Hair follicular keratinocyte (primary cell): ENCODE measurements around the gene CSPG4. TPM values are rescaled to one million over a fixed set of nuclear protein-coding genes. Genes with fewer than 3 reads are reported as not detected.

ENCODE experiments used
- total RNA-seq: library from RNA; depleted of rRNA; stranded (reverse); fragments of >200 nt; gene quantifications from 2 replicates; pipeline ENCODE4 v1.2.3, GENCODE V29; 2015

Gene CSPG4
- 77.6 and 155 TPM in 2 replicates for total RNA-seq

GRCh38 chr15:75712668-75713337 lies at the start of gene CSPG4:
Gene CSPG4 (minus strand): TSS chr15:75712848. CDS start chr15:75712755, 93 bp downstream.

GRCh38 chr15:75647370-75648155 lies 65.1 kb downstream of the CSPG4 start, which contains the start of gene SNX33:
Gene SNX33 (plus strand): TSS chr15:75647912. CDS start chr15:75649103, 1,191 bp downstream.

GRCh38 chr15:75639709-75640482 lies 72.8 kb downstream of the CSPG4 start, which contains the start of gene IMP3:
Gene IMP3 (minus strand): TSS chr15:75640224. CDS start chr15:75640168, 56 bp downstream.

GRCh38 chr15:75625542-75626347 lies 86.9 kb downstream of the CSPG4 start, which contains the start of gene SNUPN:
Gene SNUPN (minus strand): TSS chr15:75625725. CDS start chr15:75621051, 4,674 bp downstream.

Other genes with a start within 250 kb of the CSPG4 start
- 15.6 and 22.6 TPM in 2 replicates for gene PTPN9, start 133.5 kb downstream of the CSPG4 start, total RNA-seq
- gene SNUPN, start 87.1 kb downstream of the CSPG4 start, total RNA-seq: 21.7 and 26.0 TPM in 2 replicates
- gene IMP3, start 72.6 kb downstream of the CSPG4 start, total RNA-seq: 118 and 212 TPM in 2 replicates
- gene SNX33, start 64.9 kb downstream of the CSPG4 start, total RNA-seq: 20.1 and 32.2 TPM in 2 replicates
- gene UBE2Q2, start 130.6 kb upstream of the CSPG4 start, total RNA-seq: 36.2 and 50.8 TPM in 2 replicates
- gene FBXO22, start 191.0 kb upstream of the CSPG4 start, total RNA-seq: 58.9 and 63.4 TPM in 2 replicates